DMS 273 treated with DMSO at 0.1 percent for 48 hours (cell line): ENCODE data around the gene RIPPLY1.
"Not testable (repeated sequence)": the region's sequence is repeated elsewhere in the genome, so short reads cannot be mapped to it uniquely, and the experiment has no call there.

Experiments used
- DNase-seq: peaks from one replicate; lab custom pipeline; 2025; lab: John Stamatoyannopoulos, UW

Gene RIPPLY1

DNA sequence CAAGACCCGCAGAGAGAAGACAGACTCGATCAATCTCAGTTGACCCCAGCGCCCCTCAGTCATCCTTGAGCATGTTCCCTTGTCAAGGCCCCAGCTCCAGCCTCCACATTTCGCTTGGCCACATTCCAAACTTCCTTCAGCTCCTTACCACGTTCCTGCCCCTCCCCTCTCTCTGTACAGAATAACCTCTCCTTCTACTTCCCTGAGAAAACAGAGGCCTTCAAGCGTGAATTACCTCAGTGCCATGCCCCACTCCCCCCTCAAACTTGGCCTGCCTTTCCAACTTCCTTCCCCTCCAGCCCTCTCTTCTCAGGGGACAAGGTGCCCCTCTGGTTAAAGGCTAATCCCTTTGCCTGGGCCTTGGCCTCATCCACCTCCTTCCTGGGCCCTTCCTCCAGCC, 3.2 kb upstream of the RIPPLY1 start:
- no peak for DNase-seq

DNA sequence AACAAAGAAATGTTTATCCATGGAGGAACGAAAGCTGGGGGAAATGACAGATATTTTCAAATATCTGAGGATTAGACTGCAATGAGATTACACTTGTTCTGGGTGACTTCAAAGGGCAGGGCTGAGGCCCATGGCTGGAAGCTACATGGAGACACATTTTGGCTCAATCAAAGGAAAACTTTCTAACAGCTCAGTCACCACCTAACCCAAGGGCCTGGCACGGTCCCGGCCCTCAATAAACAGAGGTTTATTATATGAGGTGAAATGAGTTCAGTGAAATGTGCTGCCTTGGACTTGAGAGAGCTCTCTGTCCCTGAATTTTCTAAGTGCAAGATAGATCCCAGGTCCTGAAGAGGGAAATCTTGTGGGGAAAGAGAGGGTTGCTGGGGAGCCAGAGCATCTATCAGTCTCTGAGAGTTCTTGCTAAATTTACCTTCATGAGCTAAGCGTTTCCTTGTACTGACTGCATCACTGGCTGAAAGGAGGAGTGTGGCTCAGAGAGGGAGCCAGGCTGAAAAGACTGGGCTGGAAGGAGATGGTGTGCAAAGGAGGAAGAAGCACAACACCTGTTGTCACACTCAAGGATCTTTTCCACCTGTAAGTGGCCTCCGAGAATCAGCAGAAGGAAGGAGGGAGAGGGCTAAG, 2.0 kb upstream of the RIPPLY1 start:
- no peak for DNase-seq

DNA sequence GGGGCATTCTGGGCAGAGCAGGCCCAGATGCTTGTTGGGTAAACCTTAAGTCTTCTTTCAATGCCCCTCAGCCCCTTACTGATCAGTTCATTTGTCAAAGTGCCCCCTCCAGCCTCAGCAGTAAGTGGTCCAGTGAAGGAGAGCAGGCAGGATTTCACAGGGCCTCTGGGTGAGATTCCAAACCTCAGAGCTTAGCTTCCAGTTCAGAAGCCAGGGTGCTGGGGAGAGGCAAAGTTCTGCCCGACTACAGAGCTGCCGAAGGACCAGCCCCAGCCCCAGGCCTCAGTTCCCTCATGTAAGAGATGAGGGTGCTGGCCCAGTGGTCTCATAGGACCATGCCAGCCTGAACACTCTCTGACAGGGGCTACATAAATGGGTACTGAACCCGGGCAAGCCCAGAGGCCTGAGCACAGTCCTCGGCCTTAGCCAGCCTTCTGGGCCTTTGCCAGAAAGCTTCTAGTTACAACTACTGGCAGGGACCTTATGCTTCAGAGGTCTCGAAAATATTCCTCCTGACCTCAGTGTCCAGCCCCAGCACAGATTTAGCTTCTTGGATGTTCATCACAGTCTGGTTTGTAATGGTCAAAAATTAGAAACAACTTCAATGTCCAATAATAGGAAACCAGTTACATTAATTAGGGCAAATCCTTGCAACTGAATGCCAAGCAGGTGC, 851 bp upstream of the RIPPLY1 start:
- no peak for DNase-seq

DNA sequence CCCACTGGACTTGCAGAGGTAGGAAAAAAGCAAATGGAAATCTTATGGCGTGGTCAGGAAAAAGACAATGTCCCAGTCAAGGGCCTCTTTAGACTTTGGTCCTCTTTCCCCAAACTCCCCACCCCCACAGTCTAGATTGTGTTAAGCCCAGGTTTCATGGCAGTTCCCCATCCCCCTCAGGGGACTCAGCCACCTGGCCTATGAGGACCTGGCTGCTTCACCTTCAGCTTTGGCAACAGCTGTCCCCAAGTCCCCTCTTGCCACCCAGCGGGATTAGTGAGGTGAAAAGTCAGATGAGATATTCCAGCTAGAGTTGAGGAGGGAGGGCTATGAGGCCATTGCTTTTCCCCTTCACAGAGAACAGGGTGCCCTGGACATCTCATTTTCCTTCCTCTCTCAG, 457 bp downstream of the RIPPLY1 start:
- no peak for DNase-seq

DNA sequence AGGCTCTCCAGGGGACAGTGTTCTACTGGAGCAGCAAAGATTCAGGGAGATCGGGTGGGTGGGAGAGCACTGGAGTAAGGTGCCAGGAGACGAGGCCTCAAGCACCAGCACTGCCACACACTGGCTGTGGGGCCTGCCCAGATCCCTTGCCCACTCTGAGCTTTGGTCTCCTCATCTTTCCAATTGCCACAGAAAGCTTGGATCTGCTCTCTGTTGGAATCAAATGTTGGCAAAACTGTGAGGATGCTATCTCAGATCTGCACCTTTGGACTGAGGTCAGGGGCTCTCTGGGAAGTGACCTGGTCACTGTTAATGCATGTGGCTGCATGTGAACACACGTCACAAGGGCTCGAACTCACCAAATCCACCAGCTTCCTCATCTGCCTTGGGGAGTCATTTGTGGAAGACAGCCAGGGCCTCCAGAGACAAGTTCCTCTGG, 1.3 kb downstream of the RIPPLY1 start:
- no peak for DNase-seq

DNA sequence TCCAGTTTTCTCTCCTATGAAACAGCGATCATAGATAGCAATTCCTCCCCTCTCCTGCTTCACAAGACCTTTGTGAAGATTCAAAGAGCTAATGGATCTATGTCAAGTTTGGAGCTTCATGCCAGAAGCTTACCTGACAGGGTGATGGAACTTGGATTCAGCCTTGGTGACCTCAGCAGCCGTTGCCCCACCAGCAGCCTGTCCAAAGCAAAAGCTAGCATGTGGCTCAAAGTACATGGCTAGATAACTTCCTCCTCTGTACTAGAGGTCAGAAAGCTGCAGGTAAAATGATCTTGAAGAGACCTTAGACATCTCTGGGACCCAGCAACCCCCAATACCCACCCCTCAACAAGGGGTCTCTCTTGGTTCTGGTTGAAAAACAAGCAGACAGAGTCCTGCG, 1.8 kb downstream of the RIPPLY1 start:
- no peak for DNase-seq

DNA sequence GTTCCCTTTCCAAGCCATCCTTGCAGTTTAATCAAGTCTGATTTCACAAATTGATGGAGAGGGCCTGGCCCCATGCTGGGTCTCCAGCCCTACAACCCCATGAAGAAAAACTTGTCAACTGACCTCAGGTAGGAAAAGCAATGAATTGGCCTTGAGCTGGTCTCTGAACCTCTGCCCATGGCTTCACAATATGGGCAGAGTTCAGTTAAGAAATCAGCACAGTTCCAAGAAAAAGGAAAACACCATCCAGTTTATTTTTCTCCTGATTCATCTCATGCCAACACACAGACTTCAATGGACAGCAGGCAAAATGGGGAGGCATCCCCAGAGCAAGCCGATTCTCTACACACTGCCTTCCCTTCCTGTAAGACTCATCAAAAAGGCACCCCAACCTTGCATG, 3.3 kb downstream of the RIPPLY1 start:
- no peak for DNase-seq

DNA sequence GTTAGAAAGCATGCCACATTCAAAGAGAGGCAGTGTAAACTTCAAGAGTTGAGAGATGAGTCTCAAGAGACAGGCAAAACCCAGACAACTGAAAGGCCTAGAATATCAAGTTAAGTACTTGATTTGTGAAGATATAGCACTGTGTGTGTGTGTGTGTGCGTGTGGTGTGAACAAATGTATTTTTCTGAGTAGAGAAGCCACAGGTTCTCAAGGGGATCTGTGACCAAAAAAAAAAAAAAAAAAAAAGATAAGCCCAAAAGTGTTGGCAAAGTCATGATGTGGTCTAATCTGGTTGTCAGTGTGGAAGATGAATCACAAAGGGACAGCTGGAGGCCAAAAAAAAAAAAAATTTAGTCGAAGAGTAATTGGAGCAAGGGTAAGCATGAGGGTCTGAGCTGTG, 3.9 kb downstream of the RIPPLY1 start:
- DNase-seq: no peak

DNA sequence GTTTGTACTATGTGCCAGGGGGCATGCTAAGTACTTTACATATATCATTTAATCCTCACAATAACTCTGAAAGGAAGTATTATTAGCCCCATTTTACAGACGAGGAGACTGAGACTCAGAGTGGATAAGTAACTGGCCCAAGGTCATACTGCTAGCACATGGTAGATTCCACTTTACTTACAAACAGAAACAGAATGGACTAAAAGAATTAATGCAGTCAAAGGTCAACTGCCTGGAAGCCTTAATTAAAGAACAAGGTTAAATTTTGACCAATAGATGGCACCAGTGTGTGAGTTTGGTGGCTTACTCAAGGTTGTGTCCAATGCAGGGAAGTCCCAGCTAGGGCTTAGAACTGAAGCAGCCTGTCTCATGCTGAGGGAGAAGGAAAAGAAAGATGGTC, 4.7 kb downstream of the RIPPLY1 start:
- DNase-seq: peak; percentile 18

DNA sequence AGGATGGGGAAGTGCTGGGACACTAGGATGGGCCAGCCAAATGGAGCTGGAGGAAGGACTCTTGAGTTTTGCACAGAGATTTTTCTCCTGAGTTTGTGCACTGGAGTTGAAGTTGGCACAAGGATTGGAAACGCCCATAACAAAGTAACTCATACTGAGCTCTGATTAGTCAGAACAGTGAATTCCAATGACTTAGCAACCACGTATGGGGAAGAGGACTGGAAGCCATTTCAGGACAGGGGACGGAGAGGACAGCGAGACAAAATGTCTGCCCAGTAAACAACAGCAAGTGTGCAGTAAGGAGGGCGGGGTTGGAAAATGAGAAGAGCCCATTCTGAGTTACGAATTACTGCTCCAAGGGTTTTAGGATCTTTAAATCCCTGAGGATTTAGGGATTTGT, 5.9 kb downstream of the RIPPLY1 start:
- DNase-seq: no peak

DNA sequence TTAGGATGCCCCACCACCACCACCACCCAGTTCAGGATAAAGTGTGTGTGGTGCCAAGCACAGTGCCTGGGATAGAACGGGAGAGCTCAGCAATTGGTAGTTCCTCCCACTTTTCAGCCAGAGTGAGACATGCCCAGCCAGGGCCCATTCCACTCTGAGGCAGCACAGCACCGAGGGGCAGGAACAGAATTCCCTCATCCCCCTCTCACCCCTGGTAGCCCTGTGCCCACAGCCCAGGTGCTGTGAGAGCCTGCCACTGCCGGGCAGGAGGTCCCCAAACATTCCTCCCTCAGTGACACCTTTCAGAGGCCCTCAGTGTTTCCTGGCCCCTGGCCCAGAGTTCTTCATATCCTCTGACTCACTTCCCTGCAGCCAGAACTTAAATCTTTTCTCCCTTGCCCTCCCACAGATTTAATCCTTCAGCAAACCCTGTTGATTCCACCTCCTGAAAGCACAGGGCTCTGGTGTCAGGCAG, 8.1 kb downstream of the RIPPLY1 start:
- DNase-seq: no peak

DNA sequence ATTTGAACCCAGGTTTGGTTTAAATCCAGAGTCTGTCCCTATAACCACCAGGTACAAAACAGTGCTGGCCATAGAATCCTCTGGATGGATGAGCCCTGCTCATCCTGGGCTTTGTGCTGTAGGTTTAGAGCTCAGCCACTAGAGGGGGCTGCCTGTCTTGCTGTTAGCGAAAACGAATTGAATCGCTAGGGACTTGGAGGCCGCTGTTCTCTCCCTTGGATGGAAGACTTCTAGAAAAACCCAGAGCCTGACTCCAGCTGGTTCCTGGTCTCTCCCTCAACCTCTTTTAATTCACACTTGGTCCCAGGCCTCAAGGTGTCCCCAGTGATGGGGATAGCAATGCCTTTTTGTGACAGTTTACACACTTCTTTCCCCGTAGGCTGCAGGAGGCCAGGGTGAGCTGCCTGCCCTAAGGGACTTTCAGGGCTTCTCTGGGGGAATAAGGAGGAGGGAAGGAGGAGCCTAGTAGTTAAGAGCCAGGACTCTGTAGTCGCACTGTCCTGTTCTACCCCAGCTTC, 8.7 kb downstream of the RIPPLY1 start:
- peak; percentile 16 for DNase-seq

DNA sequence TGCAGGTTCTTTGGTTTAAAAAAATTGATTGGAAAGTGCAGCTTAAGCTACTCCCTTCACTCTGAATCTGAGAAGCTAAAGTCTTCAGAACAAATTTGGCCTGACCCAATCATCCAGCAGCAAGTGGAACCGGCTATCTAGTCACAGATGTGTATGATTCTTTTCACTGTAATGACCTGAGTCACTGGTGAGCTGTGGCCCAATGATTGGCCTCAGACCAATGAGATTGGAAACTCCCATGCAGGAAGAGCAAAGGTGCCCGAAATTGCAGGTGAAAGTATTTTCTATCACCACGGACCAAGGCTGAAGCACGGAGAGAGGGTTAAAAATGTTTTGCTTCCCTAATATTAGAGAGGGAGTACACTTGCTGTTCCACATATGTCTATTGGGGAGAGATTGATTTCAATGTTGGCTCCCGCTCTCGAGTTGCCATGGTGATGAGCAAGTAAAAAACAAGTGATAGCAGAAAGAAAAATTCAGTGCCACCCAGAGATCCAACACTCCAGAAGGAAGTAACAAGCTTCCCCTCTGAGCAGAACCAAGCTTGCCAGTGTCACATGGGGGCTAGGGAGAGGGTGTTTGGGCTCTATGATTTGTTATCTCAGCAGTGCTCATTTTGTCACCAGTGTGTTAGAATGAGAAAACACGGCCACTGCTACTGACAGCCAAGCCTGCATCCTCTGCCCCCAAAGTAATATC, 11.2 kb downstream of the RIPPLY1 start:
- no peak for DNase-seq

DNA sequence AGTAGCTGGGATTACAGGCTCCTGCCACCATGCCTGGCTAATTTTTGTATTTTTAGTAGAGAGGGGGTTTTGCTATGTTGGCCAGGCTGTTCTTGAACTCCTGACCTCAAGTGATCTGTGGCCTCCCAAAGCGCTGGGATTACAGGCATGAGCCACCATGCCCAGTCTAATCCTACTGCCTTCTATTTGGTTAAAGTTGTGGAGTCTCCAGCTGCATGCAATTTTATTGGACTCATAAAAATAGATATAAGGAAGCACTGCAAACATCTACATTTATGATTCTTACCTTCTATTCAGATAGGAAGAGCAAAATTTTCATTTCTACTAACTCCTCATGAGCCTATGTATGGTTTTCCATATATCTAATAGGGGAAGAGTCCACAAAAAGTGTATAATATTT, 13.7 kb downstream of the RIPPLY1 start:
- DNase-seq: no peak

DNA sequence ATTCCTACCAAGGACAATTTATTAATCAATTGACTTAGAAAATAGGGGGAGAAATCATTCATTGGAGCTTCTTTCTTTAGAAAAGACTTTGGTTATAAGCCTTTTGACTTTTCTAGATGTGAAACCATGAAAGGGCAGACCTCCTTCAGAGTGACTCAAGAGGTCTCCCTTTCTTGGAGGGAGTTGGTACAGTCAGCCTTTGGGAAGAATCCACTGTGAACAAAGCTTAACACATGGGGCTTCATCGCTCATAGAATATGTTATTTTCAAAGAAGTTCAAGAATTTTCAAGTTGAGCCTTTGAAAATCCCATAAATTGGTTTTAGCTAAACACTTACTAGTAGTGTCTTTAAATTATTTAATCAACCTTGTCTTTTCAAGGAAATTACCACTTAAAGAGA, 28.0 kb downstream of the RIPPLY1 start:
- DNase-seq: no peak

DNA sequence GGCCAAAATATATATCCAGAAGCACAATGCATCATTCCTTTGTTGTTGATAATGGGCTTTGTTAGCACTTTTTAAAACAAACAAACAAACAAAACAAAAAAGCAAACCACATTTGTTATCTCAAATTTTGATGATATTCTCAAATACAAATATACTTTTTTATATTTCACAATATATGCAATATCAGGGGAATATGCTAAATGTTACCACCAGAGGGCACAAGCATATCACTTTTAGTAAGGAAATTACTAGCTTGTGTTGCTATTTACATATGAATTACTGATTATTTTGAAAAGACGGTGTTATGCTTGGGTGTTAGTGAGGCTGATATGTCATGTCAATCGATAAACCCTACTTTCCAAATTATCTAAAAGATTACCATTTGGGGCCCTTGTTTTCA, 29.1 kb downstream of the RIPPLY1 start:
- DNase-seq: no peak

DNA sequence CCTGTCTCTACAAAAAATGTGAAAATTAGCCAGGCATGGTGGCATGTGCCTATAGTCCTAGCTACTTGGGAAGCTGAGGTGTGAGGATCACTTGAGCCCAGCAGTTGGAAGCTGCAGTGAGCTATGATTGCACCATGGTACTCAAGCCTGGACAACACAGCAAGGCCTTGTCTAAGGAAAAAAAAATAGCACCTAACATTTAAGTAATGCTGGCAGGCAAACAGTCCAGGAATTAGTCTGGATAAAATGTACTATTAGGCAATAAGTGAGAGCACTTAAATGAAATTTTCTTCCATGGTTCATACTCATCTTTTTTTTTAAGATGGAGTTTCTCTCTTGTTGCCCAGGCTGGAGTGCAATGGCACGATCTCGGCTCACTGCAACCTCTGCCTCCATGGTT, 30.3 kb downstream of the RIPPLY1 start:
- DNase-seq: not testable (repeated sequence)

DNA sequence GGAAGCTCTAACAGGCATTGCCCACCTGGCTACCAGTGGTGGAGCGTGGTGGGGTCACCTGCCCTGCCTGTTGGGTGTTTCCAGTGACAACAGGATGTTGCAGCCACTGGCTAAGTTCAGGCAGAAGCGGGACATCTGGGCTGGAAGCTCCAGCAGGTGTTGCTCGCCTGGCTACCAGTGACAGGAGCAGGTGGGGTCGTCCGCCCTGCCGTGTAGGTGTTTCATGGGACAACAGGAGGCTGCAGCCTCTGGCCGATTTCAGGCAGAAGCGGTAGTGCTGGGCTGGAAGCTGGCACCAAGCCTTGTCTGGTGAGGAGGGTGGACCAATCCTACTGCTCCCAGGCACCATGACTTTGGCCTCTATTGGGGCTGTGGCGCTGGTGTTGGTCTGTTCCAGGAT, 39.4 kb downstream of the RIPPLY1 start:
- no peak for DNase-seq

DNA sequence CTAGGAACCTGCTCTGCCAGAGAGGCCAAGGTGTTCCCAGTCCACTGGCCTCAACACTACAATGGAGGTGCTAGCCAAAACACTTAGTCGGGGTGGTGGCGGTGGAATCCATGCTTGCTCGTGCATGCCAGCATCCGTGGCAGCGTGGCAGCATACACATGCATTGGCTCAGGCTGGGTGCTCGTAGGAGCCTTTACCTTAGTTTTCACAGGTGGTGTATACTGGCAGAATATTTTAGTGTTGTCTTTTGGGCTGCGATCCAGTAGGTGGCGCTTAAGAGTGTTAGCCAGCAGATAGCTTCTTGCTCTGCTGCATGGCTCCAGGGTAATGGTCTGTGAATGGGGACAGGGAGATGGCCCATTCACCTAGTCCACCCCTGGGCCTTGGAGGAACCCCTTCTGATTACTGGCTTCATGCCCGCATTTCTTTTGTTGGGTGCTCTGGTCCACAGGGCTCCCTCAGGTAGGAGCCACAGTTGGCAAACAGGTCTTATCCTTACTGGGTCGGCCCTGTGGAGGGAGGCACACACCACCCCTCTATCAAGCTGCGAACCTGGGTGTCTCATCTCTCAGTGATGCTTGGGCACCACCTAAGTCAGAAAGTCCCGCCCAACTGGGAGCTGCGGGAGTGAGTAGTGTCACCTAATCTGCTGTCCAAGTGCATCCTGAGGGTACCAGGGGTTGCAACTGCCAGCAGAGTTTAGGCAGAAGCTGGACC, 40.0 kb downstream of the RIPPLY1 start:
- no peak for DNase-seq
